ENCODE results near the gene MYO7A.

Gene MYO7A

DNA sequence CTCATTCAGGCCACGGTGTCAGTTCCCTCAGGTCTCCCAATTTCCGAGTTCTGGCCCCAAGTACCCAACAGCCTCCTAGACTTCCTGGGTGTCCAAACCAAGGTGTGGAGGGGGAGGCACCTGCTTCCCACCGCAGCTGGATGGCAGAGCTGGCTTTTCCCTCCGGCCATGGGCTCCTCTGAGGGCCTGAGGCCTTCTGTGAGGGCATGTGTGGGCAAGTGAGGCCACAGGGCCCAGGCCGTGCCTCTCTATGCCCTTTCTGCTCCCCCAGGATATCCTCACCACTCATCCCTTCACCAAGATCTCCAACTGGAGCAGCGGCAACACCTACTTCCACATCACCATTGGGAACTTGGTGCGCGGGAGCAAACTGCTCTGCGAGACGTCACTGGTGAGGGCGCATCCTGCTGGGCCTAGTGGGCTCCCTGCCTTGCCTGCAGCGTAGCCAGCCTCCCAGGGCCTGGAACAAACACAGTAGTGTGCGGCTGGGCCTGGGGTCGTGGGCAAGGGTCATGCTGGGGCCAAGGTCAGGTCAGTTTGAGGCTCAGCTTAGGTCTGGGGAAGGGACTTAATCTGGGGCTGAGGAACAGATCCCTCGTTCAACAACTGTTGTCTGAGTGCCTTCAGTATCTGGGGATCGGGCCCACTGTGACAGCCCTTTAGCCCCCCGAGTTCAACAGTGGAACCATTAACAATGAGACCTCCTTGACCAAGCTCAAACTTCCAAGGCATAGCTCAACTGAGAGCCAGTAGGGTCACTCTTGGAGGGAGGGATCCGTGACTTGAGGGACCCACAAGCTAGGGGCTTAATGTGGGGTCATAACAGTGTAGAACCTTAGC lies 85.8 kb downstream of the MYO7A start:
- no peak for DNase-seq (ENCODE audit: low spot score)

DNA sequence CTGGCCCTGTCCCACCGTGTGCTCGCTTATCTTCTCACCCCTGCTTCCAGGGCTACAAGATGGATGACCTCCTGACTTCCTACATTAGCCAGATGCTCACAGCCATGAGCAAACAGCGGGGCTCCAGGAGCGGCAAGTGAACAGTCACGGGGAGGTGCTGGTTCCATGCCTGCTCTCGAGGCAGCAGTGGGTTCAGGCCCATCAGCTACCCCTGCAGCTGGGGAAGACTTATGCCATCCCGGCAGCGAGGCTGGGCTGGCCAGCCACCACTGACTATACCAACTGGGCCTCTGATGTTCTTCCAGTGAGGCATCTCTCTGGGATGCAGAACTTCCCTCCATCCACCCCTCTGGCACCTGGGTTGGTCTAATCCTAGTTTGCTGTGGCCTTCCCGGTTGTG lies 86.5 kb downstream of the MYO7A start:
- no peak for DNase-seq (ENCODE audit: low spot score)

DNA sequence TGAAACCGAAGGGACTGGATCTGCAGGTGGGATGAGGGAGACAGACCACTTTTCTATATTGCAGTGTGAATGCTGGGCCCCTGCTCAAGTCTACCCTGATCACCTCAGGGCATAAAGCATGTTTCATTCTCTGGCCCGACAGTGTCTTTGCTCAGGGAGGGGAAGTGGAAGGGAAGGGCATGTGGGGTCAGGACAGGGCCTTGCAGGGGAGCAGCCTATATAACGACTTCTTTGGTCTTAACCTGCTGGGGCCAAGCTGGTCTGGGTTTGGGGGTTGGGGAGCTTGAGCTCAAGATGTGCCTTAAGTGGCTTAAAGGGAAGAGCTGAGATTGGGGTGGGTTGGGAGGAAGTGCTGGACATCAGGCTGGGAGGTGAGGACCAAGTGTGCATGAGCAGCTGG lies 87.1 kb downstream of the MYO7A start:
- DNase-seq (ENCODE audit: low spot score) = no peak

DNA sequence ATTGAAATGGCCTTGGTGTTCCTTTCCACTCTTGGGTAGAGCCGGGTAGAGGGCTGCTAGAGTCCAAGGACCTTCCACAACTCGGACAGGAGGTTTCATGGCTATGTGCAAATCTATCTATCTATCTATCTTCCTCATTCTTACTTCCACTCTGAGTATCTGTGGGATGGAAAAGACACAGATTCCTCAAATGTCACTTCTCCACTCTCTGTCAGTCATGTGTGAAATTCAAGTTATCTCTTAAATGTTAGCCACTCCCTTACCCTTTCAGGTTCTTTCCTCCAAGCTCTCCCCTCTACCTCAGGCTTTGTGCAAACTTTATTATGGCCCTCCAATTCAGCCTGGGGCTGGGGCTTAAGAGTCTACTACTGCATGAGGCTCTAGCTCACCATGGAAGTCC lies 89.1 kb downstream of the MYO7A start:
- DNase-seq (ENCODE audit: low spot score) = no peak

DNA sequence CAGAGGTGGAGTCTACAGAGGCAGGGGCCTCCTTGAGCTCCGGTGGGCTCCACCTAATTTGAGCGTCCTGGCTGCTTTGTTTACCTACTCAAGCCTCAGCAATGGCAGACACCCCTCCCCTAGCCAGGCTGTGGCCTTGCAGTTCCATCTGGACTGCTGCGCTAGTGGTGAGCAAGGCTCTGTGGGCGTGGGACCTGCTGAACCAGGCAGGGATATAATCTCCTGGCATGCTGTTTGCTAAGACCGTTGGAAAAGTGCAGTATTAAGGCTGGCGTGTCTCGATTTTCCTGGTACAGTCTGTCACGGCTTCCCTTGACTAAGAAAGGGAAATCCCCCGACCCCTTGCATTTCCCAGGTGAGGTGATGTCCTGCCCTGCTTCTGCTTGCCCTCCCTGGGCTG lies 95.8 kb downstream of the MYO7A start:
- no peak for DNase-seq (ENCODE audit: low spot score)

DNA sequence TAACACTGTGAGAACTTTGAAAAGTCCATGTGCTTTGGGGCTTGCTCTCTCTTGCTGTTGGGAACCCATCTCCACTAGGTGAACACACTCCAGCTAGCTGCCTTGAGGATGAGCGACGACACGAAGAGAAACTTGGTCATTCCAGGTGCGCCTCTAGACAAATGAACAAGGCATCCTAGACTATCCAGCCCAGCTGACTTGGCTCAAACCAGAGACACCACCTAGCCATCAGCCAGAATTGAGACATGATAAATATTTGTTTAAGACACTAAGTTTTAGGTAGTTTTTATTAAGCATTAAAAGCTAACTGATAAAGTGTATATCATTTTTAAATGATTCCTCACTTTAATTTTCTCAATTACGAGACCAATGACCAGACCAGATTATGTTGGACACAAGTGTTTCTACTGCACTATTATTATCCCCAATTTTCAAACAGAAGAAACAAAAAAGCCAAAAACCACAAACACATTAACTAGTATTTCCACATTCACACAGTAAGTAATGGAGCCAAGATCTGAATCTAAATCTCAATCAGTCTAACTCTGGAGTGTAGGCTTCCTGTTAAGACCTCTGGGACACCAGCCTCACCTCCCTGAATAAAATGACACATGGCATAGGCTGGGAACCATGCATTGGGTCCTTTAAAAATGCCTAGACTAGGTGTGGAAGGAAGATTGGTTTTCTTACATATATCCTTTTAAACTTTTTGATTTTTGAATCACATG lies 103.0 kb downstream of the MYO7A start:
- DNase-seq (ENCODE audit: low spot score) = no peak

DNA sequence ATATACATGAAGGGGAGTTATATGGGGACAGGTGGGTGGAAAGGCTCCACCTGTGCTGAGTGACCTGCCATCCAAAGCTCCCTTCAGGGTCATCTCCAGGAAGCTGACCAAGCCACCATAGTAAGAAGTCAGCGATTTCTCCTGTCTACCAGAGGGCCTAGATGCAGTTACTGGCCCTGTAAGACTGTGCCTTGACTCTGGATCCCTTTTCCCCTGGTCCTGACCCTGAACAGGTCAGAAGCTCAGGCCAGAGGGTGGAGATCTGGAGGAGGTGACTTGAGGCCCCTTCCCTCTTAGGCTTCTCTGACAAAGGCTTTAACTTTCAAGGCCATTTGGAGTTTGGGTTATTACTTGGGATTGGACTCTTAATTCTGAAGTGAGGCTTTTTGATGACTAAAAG lies 103.8 kb downstream of the MYO7A start:
- DNase-seq (ENCODE audit: low spot score) = no peak

DNA sequence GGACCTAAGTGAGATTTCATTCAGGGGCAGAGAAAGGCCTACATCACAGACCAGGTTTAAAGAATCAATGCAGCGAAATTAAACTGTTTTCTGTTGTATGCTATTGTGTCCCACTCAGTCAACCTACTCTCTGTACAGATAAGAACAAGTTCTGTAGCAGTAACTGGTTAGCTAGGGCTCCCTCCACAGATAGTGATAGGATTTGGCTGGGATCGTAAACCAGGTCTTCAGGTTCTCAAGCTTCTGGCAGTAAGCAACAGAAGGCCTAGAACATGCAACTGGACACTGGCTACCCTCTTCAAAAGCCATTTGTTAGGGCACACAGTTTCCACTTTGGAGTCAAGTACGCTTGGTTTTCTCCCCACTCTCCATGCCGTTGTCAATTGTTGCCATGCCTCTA lies 104.2 kb downstream of the MYO7A start:
- DNase-seq (ENCODE audit: low spot score) = no peak

DNA sequence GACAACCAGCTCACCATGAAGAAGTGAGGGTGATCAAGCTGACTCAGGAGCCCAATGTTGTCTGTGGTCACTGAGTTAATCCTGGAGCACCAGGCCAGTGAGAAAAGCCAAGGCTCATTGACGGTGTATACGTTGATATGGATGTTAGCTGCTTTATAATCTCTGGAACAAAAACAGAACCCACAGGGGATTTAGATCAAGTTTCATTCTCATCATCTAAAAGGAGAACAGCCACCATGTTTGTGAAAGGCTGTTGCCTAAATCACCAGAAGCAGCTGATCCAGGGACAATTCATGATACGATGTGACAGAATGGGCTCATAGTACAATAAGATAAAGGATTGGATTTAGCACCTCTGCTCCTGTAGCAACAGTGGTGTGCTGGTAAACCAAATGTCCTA lies 105.0 kb downstream of the MYO7A start:
- DNase-seq (ENCODE audit: low spot score) = no peak

DNA sequence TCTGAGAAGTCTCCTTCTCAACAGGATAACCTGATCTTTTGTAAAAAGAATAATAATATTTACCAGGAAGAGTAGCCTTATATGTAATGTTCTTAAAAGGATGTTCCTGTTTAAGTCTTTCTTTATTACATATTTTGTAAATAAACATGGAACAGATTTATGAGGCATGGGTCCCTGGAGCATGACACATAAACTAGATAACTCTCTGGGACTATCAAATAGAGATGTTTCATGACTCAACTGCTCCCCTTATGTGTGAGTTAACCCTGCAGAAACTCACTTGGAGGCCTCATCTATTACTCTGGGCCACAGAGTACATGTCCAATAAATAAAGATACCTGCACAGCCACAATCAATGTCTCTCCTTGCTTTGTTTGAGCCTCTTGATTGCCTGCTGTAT lies 108.9 kb downstream of the MYO7A start:
- no peak for DNase-seq (ENCODE audit: low spot score)

DNA sequence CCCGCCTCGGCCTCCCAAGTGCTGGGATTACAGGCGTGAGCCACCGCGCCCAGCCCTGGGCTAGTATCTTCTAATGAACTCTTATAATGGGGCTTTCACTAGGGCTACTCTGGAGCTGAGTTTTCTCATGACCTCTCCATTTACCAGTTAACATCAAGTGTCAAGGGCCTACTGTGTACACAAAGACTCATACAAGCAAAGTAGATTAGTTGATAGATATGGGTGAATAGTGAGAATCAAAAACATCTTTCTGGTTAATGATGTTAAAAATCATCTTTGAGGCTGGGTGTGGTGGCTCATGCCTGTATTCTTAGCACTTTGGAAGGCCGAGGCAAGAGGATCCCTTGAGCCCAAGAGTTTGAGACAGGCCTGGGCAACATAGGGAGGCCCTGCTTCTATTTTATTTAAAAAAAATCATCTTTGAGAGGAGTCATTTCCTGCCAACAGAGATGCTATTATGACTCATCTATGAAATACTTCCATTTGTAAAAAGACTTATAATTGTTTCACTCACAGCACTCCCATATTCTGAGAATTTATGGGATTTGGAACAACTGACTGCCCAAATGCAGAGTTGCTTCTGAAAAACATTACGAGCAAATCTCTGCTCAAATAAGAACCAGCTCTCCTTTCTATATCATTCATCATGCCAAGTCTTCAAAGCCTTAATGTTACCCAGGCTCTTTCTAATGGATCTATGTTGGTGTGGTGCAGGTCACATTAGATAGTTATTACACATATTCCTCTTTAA lies 116.4 kb downstream of the MYO7A start:
- DNase-seq (ENCODE audit: low spot score) = no peak

DNA sequence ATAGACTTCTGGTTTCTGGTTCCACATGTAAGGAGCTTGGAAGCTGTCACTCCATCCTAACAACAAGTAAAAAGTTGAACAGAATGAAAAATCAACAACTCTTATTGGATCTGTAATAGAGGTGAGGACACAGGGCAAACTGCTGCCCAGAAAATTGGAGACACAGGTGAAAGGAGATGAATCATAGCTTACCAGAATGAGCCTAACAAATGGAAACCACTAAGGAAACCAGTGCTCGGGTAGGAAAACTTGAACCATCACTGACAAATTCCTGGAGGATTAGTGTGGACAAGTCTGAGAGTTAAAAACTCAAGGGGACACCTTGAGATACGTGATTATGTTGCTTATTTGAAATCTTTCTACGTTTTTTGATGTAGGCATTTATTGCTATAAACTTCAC lies 121.4 kb downstream of the MYO7A start:
- no peak for DNase-seq (ENCODE audit: low spot score)

DNA sequence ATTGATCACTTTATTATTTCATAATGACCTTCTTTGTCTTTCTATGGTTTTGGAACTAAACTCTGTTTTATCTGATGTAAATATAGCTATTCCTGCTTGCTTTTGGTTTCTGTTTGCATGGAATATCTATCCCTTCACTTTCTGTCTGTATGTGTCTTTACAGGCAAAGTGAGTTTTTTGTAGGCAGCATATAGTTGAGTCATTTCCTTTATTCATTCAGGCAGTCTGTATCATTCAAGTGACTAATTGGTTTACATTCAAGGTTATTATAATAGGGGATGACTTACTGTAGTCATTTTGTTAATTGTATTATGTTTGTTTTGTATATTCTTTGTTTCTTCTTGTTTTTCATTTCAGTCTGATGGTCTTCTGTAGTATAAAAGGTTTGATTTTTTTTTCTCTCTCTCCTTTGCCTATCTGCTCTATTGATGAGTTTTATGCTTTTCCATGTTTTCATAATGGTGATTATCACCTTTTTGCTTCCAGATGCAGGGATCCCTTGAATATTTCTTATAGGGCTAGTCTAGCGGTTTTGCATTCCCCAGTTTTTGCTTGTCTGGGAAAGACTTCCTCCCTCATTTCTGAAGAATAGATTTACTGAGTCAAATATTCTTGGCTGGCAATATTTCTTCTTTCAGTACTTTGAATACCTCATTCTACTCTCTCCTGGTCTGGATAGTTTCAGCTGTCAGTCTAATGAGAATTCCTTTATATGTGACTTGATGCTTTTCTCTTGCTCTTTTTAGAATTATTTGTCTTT lies 123.0 kb downstream of the MYO7A start:
- no peak for DNase-seq (ENCODE audit: low spot score)

DNA sequence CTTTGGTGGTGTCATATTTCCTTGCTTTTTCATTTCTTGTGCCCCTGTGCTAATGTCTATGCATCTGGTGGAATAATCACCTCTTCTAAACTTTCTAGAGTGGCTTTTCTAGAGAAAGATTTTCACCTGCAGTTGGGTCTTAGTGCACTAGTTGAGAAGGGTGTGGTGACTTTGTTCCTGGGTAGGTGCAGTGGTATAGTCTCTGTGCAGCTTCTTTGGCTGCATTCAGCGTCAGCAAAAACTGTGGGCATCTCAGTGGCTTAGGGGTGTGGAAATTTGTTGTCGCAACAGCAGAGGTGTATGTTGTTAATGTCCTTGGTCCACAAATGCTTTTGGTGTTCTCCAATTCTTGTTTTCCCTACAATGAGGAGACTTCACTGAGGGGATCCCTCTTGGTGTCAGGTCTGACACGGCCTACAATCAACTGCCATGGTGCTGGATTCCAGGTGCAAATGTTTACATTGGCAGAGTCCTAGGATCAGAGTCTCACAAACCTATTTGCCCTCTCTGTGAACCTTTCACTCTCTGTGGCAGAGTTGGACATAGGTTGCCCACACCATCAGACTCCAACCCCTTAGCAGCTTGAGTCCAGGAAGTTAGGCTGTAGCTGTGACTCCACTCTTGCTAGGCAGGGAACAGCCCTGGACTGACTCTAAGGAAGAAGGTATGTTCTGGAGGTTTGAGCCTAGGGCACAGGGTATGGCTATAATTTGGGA lies 124.7 kb downstream of the MYO7A start:
- no peak for DNase-seq (ENCODE audit: low spot score)

DNA sequence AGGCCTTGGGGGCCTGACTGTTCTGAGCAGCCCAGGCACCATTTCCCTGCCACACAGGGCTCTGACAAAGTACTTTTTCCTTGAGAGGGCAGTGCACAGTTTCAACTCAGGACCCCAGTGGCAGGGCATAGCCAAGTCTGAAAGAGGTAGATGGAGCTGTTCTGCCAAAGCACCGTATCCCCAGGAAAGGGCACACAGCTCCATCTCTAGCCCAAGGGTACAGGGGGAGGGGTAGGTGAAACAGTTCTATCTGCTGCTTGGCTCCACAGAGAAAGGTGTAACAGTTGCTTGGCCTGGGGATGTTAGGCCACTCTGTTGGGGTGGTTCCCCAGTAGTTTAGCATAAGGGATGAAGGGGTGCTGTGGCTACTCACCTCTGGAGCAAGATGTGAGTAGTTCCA lies 125.6 kb downstream of the MYO7A start:
- no peak for DNase-seq (ENCODE audit: low spot score)

DNA sequence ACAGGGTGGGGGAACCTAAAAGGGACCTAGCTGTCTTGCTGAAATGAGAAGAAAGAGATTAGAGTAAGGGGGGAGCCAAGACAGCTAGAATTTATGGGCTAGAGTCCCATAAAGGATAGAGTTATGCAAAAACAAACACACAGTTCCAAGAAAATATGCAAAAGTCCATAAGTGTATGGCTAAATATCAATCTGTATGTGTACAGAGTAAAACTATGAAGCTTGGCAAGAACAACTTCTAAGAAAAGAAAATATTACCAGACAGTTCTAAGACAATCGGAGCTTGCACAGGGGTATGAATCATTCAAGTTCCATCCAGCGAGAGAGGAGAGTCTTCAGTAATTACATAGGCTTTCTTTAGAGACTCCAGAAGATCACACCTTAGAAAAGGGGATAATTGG lies 131.6 kb downstream of the MYO7A start:
- DNase-seq (ENCODE audit: low spot score) = no peak

DNA sequence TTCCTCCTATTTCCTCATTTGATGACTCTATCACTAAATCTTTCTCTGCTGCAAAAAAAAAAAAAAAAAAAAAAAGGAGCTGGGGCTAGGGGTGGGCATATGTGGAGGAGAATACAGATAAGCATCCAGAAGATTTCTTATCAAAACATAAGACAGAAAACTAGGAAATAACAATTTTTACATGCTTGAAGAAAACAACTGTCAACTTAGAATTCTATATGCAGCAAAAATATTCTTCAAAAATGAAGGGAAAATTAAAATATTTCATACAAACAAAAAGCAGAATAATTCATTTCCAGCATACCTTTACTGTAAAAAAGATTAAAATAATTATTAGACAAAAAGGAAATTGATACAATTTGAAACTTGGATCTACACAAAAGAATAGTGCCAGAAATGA lies 134.8 kb downstream of the MYO7A start:
- no peak for DNase-seq (ENCODE audit: low spot score)
